Left cardiac atrium (tissue), 4 donors: ENCODE measurements around the gene LIMK1. TPM values are rescaled to one million over a fixed set of nuclear protein-coding genes. Genes with fewer than 3 reads are reported as not detected.

Experiments used
- ATAC-seq, 2 donors: fragments of 200-7000 bp; cut with Tn5 transposase; one replicate each; pipeline ENCODE4 v1.9.1; 2020; ENCODE audit warnings: mild to moderate bottlenecking in 2 of 2, moderate library complexity in 2 of 2
- DNase-seq: peaks from one replicate; pipeline ENCODE4 v3.0.0-alpha.2; 2020
- intact Hi-C, 2 donors: fragments of 100-400 bp; cut with DNase I; formaldehyde crosslinking; loops; one replicate each; pipeline versions ENCODE4 v1.14.1 to v1.15.1; 2022 to 2023
- total RNA-seq, 2 donors: library from RNA; stranded (reverse); fragmentation: NEBNext Ultra II Directional; extraction: Animal tissue kit (Norgen Biotek cat#: 25700); gene quantifications; one replicate each; pipeline ENCODE4 v1.2.1, GENCODE V29; 2021
- donor health status: DM: no; HTN: yes; CAD: no.
- donor health status: DM: no; HTN: yes; CAD: no; lungs with severe emphysema.
- donor health status: DM: yes; HTN: yes; CAD: no.
- donor health status: Dilated cardiomyopathy.

The LIMK1 gene
- total RNA-seq, 2 donors from 2014 or later, result 11.4 to 11.6 TPM

DNA sequence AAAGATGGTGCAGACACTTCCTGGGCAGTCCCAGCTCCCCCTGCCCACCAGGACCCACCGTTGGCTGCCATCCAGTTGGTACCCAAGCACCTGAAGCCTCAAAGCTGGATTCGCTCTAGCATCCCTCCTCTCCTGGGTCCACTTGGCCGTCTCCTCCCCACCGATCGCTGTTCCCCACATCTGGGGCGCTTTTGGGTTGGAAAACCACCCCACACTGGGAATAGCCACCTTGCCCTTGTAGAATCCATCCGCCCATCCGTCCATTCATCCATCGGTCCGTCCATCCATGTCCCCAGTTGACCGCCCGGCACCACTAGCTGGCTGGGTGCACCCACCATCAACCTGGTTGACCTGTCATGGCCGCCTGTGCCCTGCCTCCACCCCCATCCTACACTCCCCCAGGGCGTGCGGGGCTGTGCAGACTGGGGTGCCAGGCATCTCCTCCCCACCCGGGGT, 14.5 kb upstream of the LIMK1 start:
- no peak for DNase-seq
- peak in 1 of 2 donors; percentile 13 for ATAC-seq
- intact Hi-C loops, result loop anchor here (2.0 to 10.0 kb wide), 4 partner anchors 103 to 336 kb away; partner anchors contain the start of gene EIF4H (in 1 of the 2)

- ATAC-seq (no peak), DNase-seq (no peak)
- intact Hi-C loops, result loop anchor here (2.0 to 10.0 kb wide), 4 partner anchors 102 to 335 kb away; partner anchors contain the start of gene EIF4H (in 1 of the 2)
Measured at GRCh38 chr7:74069790-74070618, 13.6 kb upstream of the LIMK1 start.

- DNase-seq, result no peak
- intact Hi-C loops, result no loop called here
- ATAC-seq, result peak; percentile 8 to 20
Measured at GRCh38 chr7:74070619-74070921, 13.0 kb upstream of the LIMK1 start.

GRCh38 chr7:74071121-74071520, 12.5 kb upstream of the LIMK1 start:
- intact Hi-C loops, result no loop called here
- ATAC-seq, result no peak
- no peak for DNase-seq

DNA sequence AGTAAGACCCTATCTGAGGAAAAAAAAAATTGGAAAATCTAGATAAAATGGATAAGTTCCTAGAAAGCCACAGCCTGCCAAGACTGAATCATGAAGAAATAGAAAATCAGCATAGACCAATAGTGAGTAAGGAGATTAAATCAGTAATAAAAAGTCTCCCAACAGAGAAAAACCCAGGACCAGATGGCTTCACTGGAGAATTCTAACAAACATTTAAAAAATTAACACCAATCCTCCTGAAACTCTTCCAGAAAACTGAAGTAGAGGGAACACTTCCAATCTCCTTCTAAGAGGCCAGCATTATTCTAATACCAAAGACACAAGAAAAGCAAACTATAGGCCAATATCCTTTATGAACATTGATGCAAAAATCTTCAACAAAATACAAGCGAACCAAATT, 8.8 kb upstream of the LIMK1 start:
- intact Hi-C loops, result no loop called here
- no peak for ATAC-seq
- DNase-seq, result no peak

GRCh38 chr7:74078461-74078860, 5.1 kb upstream of the LIMK1 start:
- DNase-seq (no peak), ATAC-seq (no peak)
- intact Hi-C loops, result no loop called here

- intact Hi-C loops, result loop anchor here in 1 of 2 donors (5.0 kb wide), 1 partner anchor 90 kb away; the partner anchor contains the start of gene EIF4H
- DNase-seq, result no peak
- ATAC-seq, result no peak
Measured at GRCh38 chr7:74082770-74083116, 861 bp upstream of the LIMK1 start.

DNA sequence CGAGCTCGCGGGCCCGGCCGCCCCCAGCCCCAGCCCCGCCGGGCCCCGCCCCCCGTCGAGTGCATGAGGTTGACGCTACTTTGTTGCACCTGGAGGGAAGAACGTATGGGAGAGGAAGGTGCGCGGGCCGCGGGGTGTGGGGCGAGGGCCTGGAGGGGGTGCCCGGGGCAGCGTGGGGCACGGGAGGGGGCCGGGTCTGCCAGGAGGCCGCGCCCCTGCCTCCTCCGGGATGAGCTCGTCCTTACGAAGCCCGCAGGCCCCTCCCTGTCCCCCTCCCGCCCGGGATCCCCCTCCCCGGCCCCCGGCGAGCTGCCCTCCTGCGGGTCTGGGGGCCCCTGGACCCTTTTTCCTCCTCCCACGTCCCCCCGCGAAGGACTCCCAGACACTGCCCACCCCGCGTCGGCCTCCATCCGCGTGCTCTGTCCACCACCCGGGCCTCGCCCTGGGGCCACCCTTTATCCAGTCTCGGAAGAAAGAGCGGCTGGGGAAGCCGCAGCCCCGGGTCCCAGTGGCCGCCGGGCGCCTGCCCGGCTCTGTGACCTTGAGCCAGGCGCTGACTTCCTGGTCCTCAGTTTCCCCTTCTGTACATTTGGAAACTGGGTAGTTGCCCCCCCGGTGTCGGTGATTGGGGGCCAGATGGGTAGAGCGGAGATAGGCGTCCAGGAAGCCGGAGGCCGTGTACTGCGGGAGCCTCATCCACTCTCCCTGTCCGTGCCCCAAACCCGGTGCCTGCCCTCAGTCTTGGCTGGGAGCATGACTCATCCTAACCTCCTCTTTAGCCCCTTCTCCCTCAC, 521 bp downstream of the LIMK1 start:
- ATAC-seq, result peak; percentile 13 to 65
- intact Hi-C loops, result loop anchor here in 1 of 2 donors (5.0 kb wide), 1 partner anchor 88 kb away; the partner anchor contains the start of gene EIF4H
- no peak for DNase-seq

DNA sequence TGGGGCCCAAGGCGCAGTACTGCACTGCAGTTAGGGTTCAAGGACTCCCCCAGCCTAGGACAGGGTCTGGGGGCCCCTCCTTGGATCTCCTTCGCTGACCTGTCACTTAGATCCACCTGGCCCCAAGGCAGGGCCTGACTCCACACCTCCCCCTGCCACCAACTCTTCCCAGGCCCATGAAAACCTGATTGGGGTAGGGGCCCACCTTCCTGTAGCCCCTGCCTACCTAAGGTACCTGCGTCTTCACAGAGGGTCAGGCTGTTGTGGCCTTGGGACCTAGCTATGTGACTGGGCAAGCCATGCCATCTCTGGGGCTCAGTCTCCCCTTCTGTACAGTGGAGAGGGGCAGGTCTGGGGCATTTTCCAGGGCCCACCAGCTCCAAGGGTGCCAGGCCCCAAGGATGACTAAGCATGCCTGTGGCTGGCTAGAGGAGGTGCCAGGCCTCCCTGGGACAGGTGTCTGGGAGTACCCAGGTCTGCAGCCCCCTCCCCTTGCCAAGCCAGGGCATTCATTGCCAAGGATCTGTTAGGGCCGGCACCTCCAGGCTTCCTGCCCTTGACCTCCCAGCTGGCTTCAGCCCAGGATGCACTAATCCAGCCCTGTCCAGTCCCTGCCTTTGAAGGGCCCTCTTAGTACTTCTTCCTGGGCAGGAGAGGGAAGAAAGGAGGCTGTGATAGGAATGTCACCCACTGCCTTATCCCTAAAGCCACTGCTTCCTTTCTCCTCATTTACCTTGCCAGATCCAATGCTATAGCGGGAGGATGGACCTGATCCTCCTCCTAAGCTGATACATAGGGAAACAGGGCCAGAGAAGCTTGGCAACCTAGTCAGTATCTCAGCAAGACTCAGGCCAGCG, 1.3 kb downstream of the LIMK1 start:
- intact Hi-C loops, result loop anchor here in 1 of 2 donors (5.0 kb wide), 1 partner anchor 87 kb away; the partner anchor contains the start of gene EIF4H
- DNase-seq (no peak), ATAC-seq (peak in 1 of 2 donors; percentile 4)

GRCh38 chr7:74087791-74088453, 4.3 kb downstream of the LIMK1 start:
- ATAC-seq (no peak), DNase-seq (no peak)
- intact Hi-C loops, result no loop called here

DNA sequence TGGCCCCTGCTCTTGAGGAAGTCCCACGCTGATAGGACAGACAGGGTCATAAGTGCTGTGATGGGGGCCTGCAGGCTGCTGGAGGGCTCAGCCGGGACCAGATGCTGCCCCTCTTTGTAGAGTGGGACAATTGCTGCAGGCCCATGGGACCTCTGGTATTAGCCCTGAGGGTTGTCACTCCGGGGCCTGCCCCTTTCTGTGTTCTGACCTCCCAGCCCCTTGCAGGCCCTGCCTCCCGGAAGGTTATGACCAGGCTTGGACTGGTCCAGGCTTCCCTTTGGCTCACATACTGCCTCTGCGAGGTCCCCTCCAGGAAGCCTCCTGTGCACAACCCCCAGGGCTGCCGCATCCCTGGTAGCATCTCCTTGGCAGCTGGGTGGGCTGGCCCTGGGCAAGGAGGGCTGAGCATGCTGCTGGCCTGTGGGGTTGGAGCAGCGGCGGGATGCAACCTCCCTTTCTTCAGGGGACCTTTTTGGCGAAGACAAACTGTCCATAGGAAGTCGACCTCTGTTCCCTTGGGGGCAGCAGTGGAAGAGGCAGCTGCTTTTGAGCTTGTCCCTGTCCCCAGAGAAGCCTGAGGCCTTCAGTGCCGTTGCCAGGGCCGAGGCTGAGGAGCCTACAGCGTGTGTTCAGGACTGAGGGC, 8.8 kb downstream of the LIMK1 start:
- ATAC-seq, result peak; percentile 10 to 13
- intact Hi-C loops, result no loop called here
- no peak for DNase-seq

GRCh38 chr7:74092964-74093471, 9.4 kb downstream of the LIMK1 start:
- DNase-seq (no peak), ATAC-seq (peak; percentile 66 to 70)
- intact Hi-C loops, result no loop called here

GRCh38 chr7:74093671-74094223, 10.1 kb downstream of the LIMK1 start:
- ATAC-seq, result peak; percentile 9 to 29
- intact Hi-C loops, result no loop called here
- DNase-seq, result no peak

DNA sequence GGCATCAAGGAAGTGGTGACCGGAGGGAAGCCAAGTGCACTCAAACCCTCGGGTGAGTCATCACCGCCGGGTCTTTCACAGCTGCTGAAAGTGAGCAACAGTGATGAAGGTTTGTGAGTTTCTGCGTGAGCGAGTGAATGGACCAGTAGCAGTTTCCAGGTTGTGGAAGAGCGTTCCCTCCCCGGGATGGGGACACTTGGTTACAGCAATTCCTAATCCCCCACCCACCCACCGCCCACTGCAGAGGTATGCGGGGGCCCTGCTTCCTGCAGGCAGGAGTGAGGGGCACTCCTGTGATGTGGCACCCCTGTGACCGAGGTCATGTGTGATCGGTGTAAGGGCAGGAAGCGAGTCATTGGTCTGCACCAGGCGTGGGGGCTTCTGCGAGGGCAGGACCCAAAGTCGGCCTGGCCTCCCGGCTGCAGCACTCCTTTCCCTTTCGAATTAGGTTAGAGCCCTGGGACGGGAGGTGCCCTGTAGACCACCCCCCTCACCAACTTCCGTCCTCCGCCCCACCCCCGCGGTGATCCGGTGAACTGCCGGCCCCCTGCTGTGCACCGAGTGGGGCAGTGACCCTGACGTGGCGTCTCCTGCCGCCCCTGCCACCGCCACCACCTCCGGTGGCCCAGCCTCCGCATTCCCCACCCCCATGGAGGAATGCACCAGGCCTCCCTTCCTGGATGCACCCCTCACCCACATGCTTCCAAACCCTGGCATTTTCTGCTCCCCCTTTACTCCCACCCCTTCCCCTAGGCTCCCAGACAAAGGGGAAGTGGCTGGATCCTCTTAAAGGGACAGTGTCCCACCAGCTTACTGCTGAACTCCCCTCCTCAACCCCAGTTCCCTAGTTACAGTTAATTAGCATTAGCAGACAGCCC, 10.9 kb downstream of the LIMK1 start:
- DNase-seq, result peak; percentile 87
- peak; percentile 76 to 87 for ATAC-seq
- intact Hi-C loops, result no loop called here

DNA sequence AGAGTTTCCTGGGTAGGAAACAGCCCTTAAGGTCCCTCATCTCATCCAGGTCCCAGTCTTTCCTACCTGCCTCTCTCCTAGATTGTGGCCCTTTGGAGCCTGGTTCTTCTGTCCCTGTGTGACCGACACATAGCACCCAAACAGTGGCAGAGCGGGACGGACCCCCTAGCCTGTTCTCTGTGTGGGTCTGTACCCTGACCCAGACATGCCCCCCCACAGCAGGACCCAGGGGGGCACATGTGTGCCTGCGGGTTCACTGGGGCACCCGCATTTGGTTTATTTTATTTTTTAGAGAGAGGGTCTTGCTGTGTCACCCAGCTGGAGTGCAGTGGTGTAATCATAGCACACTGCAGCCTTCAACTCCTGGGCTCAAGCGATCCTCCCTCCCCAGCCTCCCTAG, 11.5 kb downstream of the LIMK1 start:
- intact Hi-C loops, result no loop called here
- DNase-seq, result no peak
- ATAC-seq, result no peak

GRCh38 chr7:74097937-74098614, 14.5 kb downstream of the LIMK1 start:
- no peak for ATAC-seq
- intact Hi-C loops, result no loop called here
- no peak for DNase-seq
